Activated T-helper 1 cell treated with anti-CD3 and anti-CD28 coated beads, Interleukin-2, amount 50 U/mL, for 16 hours (primary cell): Measurements from ENCODE around the gene TMEM52.
A peak's percentile ranks its signal among the peaks of the same experiment; 100 is the strongest.

ENCODE experiments used
- DNase-seq, 2 donors: peaks; one replicate each; pipeline ENCODE4 v3.0.0-alpha.2; 2020; ENCODE audit warnings: low read depth in 1 of 2, low spot score in 1 of 2

The TMEM52 gene

GRCh38 chr1:1918901-1919303 lies at the start of gene TMEM52:
TMEM52 (minus strand) TSS chr1:1919279; CDS start chr1:1919265, 14 bp downstream.
- no peak for DNase-seq

DNA sequence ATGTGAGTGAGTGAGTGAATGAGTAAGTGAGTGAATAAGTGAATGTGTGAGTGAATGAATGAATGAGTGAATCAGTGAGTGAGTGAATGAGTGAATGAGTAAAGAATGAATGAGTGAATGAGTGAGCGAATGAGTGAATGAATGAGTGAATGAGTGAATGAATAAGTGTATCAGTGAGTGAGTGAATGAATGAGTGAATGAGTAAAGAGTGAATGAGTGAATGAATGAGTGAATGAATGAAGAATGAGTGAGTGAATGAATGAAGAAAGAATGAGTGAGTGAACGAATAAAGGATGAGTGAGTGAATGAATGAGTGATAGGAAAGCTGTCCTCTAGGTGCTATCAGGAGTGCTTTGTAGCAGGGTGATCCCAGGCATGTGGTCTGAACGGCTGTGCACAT lies 48.8 kb upstream of the TMEM52 start:
- no peak for DNase-seq

DNA sequence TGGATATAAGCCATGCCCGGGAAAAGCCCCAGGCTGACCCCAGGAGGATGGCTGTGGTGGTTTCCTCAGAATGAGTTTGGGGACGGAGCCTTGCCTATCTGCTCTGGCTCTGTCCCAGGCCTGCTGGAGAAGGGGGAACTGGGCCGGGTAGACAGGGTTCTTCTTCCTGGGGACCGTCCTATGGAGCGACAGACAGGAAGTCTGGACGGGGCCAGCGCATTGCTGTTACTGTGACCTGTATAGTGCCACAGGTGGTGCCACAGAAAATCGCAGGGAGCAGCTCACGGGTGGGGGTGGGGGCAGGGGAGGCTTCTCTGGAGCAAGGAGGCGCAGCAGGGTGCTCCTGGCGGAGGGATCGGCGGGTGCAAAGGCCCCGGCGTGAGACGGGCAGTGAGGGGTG lies 48.1 kb upstream of the TMEM52 start:
- no peak for DNase-seq

DNA sequence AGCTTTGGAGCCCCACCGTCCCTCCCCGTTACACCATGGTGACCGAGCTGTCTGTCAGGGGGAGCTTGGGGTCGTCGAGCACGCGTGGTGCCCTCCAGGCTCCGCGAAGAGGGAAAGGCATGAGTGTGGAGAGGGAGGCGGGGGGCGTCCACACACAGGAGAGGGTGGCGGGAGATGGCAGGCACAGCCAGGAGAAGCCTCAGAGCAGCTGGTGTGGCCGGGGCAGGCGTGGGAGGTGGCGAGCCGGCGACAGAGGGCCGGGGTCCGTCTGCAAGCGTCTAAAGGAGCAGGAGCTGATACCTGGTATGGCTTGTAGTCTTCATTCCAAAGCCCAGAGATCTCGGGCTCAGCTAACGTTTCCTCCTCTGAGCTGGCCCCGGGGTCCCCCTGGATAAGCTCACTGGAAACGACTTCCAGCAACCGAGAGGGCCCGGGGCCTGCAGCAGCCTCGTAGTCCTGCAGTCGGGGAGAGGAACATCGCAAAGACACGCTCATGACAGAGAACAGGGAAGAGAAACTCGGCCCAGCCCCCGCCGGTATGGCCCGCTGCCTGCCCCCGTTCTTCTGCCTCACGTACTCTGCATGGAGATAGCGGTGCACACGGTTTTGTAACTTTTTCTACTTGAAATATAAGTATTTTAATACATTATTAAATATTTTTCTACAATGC lies 47.1 kb upstream of the TMEM52 start:
- no peak for DNase-seq

- no peak for DNase-seq
These were observed 46.5 kb upstream of the TMEM52 start for GRCh38 chr1:1965546-1965945.

DNA sequence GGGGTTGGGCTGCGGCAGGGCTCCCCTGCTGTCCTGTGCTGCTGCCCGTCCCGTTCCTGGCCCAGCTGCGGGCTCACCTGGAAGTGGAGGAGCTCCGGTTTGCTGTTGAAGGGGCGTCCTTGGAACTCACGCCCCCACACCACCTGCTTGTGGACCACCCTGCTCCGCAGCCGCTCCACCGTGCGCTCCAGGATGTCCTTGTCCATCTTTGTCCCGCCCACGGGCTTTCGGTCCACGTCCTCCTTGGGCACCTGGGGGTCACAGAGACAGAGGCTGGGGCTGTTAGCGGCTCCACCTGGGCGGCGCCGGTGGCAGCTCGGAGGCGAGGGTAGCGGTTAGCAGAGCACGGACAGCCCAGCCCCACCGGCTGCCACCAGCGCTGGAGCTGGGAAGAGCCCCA lies 45.7 kb upstream of the TMEM52 start:
- no peak for DNase-seq

DNA sequence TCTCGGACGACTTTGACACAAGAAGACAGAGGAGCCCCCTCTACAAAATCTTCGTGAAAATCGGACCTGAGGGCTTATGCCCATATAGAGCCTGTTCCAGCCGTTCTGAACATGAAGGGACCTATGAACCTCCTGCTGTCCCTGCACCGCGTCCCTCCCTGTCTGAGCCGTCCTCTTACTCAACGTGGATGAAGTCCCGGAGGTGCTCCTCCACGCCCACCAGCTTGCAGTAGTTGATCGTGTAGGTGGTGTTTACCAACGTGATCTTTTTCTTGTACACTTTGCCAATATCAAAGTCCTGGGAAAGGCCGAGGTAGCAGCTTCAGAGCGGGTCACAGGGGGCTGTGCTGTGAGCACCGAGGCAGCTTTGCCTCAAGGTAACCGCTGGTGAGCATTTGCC lies 44.5 kb upstream of the TMEM52 start:
- DNase-seq: no peak

DNA sequence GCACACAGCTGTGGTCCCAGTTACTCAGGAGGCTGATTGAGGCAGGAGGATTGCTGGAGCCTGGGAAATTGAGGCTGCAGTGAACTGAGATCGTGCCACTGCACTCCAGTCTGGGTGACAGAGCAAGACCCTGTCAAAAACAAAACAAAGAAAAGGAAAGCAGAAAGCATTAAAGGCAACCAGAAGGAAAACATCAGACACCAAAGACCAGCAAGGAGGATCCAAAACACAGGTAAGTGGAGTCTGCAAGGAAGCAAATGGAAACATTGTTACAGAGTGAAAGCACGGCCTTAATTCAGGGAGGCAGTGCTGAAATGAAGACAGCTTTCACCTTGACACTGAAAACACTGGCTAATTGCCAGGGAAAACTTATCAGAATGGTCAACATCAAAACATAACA lies 43.7 kb upstream of the TMEM52 start:
- DNase-seq: no peak

- DNase-seq: no peak
These were observed 41.6 kb upstream of the TMEM52 start for GRCh38 chr1:1960480-1961196.

DNA sequence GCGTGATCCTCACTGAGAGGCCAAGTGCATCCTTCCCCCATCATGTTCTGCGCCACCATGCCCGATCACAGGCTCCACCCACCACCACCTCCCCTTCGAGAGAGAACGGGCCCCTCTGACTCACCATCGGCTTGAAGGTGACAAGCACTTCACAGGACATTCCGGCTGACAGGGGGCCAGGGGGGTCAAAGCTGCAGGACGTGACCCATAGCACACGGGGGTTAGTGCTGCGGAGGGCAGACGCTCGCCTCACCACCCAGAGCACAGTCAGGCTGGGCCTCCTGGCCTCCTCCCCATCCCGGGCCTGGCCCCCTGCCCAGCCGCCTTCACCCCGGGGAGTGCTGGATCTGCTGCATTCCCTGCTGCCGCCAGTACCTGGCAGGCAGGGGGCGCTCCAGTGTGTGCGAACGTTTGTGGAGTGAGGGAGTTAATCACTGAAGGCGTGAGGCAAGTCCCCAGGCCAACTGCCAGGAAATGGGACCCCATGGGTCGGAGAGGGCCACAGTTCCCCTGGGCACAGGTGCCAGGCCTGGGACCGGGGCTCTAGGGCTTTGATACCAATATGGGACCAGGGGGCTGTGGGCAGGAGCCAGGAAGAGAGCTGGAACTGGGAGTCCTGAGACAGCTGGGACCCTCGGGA lies 40.9 kb upstream of the TMEM52 start:
- peak; percentile 27 to 43 for DNase-seq

DNA sequence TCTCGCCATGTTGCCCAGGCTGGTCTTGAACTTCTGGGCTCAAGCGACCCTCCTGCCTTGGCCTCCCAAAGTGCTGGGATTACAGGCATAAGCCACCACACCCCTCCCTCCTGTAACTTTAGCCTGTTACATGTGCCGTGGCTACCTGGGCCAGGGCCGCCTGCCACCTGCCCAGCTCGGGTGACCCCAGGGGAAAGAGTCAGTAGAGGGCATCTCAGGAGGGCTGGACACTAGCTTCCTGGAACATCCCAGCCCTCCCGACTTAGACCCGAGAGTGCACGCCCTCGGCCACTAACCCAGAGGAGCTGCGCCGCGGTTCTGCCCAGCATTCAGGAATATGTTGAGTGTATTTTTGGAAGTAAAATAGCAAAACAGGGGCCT lies 40.4 kb upstream of the TMEM52 start:
- no peak for DNase-seq

DNA sequence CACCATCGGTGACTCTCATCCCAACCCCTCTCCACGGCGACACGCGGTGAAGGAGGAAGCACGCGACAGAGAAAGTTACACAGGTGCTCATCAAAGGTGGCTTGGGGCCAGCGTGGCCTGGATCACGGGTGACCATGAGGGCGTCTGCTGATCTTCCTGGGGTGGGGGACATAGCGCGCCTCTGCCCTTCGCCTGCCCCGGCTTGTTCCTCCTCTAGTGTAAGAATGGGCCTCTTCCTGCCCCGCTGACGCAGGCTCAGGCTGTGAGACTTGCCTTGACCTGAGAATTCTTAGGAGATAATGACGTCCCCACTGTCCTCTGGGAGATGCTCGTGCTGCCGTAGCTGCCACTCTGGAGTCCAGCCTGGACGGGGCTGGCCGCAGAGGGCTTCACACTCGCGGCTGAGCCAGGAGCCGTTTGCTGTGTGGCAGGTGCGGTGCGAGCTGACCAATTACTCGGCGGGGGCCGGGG lies 39.0 kb upstream of the TMEM52 start:
- DNase-seq: no peak

DNA sequence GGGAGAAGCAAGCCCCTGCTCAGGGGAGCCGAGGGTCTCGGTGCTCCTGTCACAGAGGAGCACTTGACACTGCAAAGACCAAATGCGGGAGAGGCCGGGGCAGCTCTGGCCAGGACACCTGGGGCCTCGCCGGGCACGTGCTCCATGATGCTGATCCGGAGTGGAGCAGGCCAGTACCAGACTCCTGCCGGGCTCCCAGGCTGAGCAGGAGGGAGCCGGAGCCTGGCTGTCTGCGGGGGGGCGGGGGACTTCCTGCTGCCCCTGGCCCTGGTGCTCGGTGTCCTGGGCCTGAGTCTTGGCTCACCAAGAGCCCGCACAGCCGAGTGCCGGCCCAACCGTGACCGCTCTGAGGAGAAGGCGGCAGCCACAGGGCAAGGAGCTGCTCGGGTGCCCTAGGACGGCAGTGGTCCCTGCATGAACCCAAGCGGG lies 38.5 kb upstream of the TMEM52 start:
- no peak for DNase-seq

DNA sequence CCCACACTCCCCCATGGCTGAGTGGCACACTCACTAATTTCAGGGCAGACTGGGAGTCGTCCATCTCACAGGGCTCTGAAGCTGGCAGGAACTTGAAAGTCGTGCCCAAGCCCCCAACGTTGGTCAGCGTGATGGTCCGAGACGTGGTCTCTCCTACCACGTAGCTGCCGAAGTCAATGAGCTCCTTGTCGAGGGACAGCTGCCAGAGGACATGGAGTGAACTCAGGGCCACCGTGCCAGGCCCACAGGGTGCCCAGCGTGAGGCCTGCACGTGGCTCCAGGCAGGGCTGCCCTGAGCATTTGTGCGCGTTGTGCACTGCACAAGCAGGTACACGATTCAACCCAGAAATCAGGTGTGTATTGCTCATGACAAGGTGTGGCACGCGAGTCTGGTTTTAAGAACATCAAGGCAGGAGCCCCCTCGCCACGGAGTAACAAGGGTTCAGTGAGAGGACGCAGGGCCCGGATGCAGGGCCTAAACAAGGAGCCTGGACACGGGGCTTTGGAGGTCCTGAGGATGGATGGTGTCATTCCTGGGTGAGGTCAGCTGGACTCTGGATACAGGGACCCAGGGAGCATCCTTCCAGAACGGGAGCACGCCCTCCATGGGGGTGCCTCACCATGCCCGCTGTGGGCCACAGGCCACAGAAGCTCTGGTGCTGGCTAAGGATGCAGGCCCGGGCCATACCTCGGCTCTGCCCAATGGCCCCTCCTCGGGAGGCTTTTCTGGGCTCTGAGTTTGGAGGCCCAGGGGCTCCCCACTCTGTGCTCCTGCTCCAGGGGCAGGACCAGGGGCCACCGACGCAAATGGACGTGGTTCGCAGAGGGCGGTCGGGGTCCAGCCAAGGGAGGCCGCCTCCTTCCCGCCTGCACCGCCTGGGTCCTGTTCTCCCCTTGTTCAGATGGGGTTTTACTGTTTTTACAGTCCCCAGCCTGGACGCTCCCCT lies 37.8 kb upstream of the TMEM52 start:
- no peak for DNase-seq

DNA sequence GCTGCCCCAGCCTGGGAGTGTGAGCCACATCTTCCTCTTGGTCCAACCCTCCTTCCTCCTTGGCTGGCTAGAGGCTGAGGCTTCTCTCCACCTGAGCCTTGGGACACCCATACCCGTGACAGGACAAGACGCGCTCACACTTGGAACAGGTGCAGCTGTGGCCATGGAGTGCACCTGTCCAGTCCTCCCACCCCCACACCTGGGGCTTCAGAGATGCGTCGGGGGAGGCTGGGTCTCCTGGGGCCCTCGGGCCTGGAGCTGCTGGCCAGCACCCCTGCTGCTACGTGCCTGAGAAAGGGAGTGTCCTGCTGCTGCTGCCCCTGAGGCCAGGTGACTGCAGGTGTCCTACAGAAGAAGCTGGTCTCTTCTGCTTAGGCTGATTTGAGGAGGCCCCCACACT lies 37.0 kb upstream of the TMEM52 start:
- DNase-seq: no peak

- DNase-seq: no peak
These were observed 36.6 kb upstream of the TMEM52 start for GRCh38 chr1:1955621-1956094.

- DNase-seq: no peak
These were observed 35.9 kb upstream of the TMEM52 start for GRCh38 chr1:1954831-1955441.

DNA sequence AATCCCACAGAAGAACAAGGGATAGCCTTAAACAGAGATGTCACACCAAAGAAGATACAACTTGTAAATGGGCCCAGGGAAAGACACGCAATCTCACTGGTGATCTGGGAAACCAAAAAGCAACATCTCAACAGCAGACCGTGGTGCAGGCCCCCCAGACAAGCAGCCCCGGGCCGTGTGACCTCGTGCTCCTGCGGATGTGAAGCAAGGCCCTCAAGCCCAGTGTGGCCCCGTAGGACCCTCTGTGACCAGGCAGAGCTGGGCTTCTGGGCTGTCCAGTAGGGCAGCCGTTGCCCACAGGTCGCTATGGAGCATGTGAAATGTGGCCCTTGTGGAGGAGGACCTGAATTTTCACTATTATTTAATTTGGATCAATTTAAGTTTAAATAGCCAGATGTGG lies 34.9 kb upstream of the TMEM52 start:
- no peak for DNase-seq

- no peak for DNase-seq
These were observed 31.9 kb upstream of the TMEM52 start for GRCh38 chr1:1950940-1951339.

GRCh38 chr1:1948783-1949182 lies 29.7 kb upstream of the TMEM52 start:
- DNase-seq: no peak

DNA sequence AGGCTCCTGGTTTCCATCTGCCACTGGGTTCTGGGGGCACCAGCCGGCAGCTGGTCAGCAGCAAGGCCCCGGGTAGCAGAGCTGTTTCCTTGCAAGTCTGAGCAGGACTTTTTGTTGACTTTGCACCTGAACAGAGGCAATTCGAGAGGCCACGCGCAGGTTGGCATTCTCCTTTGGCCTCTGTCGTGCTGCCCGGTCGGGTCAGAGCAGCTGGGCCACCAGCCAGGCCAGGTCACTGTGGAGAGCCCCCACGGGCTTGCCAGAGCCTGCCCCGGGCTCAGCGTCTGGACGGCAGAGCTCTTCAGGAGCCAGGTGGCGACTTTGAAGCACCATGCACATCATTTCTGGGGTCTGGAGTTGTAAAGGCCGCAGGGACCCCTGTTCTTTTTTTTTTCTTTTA lies 28.4 kb upstream of the TMEM52 start:
- no peak for DNase-seq
